SK-N-SH treated with all-trans-retinoic acid at 6 μM for 48 hours (cell line): ENCODE data around the gene LOX.
"Not testable (repeated sequence)": the region's sequence is repeated elsewhere in the genome, so short reads cannot be mapped to it uniquely, and the experiment has no call there.

Experiments
- ISL1 ChIP-seq: fragments of 250-450 bp; sonication (Bioruptor Pico); IDR thresholded peaks from 2 replicates; pipeline ENCODE4 v2.1.2; 2022; ENCODE audit warnings: mild to moderate bottlenecking, moderate library complexity
- RARB ChIP-seq: fragments of 250-450 bp; sonication (Bioruptor Pico); IDR thresholded peaks from 2 replicates; pipeline ENCODE4 v1.8.0; 2021; ENCODE audit warnings: mild to moderate bottlenecking, moderate library complexity
- ZNF8 ChIP-seq: fragments of 450-650 bp; formaldehyde crosslinking; IDR thresholded peaks from 2 replicates; pipeline ENCODE4 v1.5.0; 2020; ENCODE audit warnings: mild to moderate bottlenecking, moderate library complexity

DNA sequence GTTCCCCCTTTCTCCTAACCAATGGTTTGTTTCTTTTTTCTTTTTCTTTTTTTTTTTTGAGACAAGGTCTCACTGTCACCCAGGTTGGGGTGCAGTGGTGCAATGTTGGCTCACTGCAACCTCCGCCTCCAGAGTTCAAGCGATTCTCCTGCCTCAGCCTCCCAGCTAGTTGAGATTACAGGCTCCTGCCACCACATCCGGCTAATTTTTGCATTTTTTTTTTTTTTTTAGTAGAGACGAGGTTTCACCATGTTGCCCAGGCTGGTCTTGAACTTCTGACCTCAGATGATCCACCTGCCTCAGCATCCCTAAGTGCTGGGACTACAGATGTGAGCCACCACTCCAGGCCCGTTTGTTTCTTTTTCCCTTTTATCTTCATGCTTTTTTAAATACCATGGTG, 16.2 kb upstream of the LOX start:
- TF ChIP-seq ISL1 (CRISPR knock-in tag); ZNF8; RARB (CRISPR knock-in tag): not testable (repeated sequence)
